ENCODE results near the gene LOX.

GRCh38 chr5:122120493-122120892 lies 42.4 kb upstream of the LOX start:
- TF ChIP-seq CTCF (optimal IDR thresholded peaks at IDR 0.05 in 1 of 3, IDR thresholded peaks at IDR 0.05 in 1 of 3, conservative IDR thresholded peaks at IDR 0.05 in 1 of 3; ENCODE audit: extremely low read depth in 1 of 3, insufficient read depth in 2 of 3, low read length in 3 of 3) (no peak), EZH2 (IDR thresholded peaks at IDR 0.05; ENCODE audit: low read length) (no peak)

Data from keratinocyte (primary cell).